NT2/D1 (cell line): ENCODE data around the gene FBXL13.

Experiments used
- SUZ12 ChIP-seq: IDR thresholded peaks from 2 replicates; pipeline ENCODE4 v1.6.1; 2011; ENCODE audit not compliant: insufficient read length, insufficient read depth; ENCODE audit errors: extremely low read depth
- ZNF274 ChIP-seq: IDR thresholded peaks from 2 replicates; pipeline ENCODE4 v1.6.1; 2011; ENCODE audit warnings: mild to moderate bottlenecking, low read depth, low read length

DNA sequence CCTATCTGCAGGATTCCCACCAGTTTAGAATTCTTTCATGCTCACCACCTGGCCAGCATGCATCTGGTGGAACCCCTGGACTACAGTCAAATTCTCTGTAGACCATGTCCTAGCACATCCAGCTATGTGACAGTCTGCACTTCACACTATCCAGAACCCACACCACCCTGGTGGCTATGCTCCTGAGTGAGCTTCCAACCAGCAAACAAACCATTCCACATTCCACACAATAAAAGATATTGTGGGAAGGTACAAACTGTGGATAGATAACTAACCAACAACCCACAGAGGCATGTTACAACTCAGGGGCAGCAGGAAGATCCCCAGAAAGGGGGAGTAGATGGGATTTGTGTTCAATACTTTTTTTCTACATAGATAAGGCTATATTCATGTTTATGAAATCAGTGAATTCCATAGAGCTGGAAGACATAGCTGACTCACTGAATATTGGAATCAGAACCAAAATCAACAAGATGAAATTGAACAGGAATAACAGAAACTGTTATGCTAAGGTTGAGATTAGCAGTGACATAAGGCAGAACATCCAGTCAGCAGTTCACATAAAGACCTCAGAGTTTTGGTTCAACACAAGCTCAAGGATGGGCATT lies 89.3 kb downstream of the FBXL13 start:
- TF ChIP-seq SUZ12, result no peak
- TF ChIP-seq ZNF274, result no peak
